Liver (tissue), 9 donors: Measurements from ENCODE around the gene MYO3B. TPM values are rescaled to one million over a fixed set of nuclear protein-coding genes. Genes with fewer than 3 reads are reported as not detected.

Source experiments
- DNase-seq: peaks from one replicate; pipeline ENCODE4 v3.0.0-alpha.2; 2017; ENCODE audit warnings: low spot score
- H3K27ac ChIP-seq, 2 donors: one replicate each; pipeline ENCODE4 v1.7.0; 2013; ENCODE audit warnings: inconsistent platforms in 2 of 2, low read length in 2 of 2, control low read depth in 1 of 2, low read depth in 1 of 2, mild to moderate bottlenecking in 1 of 2
- H3K27me3 ChIP-seq, 4 donors: one replicate each; pipeline versions ENCODE4 v1.6.1 to v1.7.0; 2013; ENCODE audit warnings: low read length in 3 of 4, inconsistent platforms in 1 of 4, mild to moderate bottlenecking in 1 of 4, moderate library complexity in 1 of 4; ENCODE audit not compliant: control insufficient read depth in 4 of 4, insufficient read depth in 4 of 4
- H3K36me3 ChIP-seq, 4 donors: one replicate each; pipeline versions ENCODE4 v1.6.1 to v1.7.0; 2013; ENCODE audit warnings: low read length in 3 of 4, mild to moderate bottlenecking in 3 of 4, low read depth in 1 of 4, moderate library complexity in 1 of 4; ENCODE audit not compliant: control insufficient read depth in 4 of 4, insufficient read depth in 3 of 4
- H3K4me1 ChIP-seq, 4 donors: one replicate each; pipeline versions ENCODE4 v1.6.1 to v1.7.0; 2013; ENCODE audit warnings: low read length in 3 of 4, mild to moderate bottlenecking in 3 of 4, moderate library complexity in 1 of 4; ENCODE audit not compliant: control insufficient read depth in 4 of 4, insufficient read depth in 4 of 4
- H3K4me3 ChIP-seq, 3 donors: one replicate each; pipeline versions ENCODE4 v1.6.1 to v1.7.0; 2013; ENCODE audit warnings: low read length in 3 of 3, control low read depth in 1 of 3, low read depth in 1 of 3, mild to moderate bottlenecking in 1 of 3
- H3K9ac ChIP-seq, 2 donors: one replicate each; pipeline ENCODE4 v1.7.0; 2013; ENCODE audit warnings: low read length in 2 of 2, mild to moderate bottlenecking in 2 of 2, moderate library complexity in 2 of 2, control low read depth in 1 of 2, low read depth in 1 of 2
- H3K9me3 ChIP-seq, 4 donors: one replicate each; pipeline versions ENCODE4 v1.6.1 to v1.7.0; 2013; ENCODE audit warnings: low read length in 3 of 4; ENCODE audit not compliant: control insufficient read depth in 4 of 4
- EGR1 ChIP-seq, 2 donors: IDR thresholded peaks; 2 replicates each; pipeline ENCODE4 v1.6.1; 2016 to 2018; ENCODE audit warnings: antibody characterized with exemption in 2 of 2, low read depth in 2 of 2
- FOXA1 ChIP-seq: IDR thresholded peaks from 2 replicates; pipeline ENCODE4 v1.6.1; 2016; ENCODE audit warnings: antibody characterized with exemption
- FOXA2 ChIP-seq: IDR thresholded peaks from 2 replicates; pipeline ENCODE4 v1.6.1; 2016; ENCODE audit warnings: antibody characterized with exemption
- HNF4A ChIP-seq, 2 donors: conservative IDR thresholded peaks; 2 replicates each; pipeline ENCODE4 v1.6.1; 2016; ENCODE audit warnings: antibody characterized with exemption in 2 of 2, mild to moderate bottlenecking in 2 of 2
- HNF4G ChIP-seq: IDR thresholded peaks from 2 replicates; pipeline ENCODE4 v1.6.1; 2016; ENCODE audit warnings: antibody characterized with exemption
- JUND ChIP-seq, 2 donors: IDR thresholded peaks; 2 replicates each; pipeline ENCODE4 v1.6.1; 2016; ENCODE audit warnings: antibody characterized with exemption in 2 of 2
- NR2F2 ChIP-seq: IDR thresholded peaks from 2 replicates; pipeline ENCODE4 v1.6.1; 2016; ENCODE audit warnings: antibody characterized with exemption
- RAD21 ChIP-seq, 2 donors: IDR thresholded peaks; 2 replicates each; pipeline ENCODE4 v1.6.1; 2016; ENCODE audit warnings: antibody characterized with exemption in 2 of 2, mild to moderate bottlenecking in 2 of 2
- SP1 ChIP-seq: IDR thresholded peaks from 2 replicates; pipeline ENCODE4 v1.6.1; 2018; ENCODE audit warnings: antibody characterized with exemption, mild to moderate bottlenecking
- TAF1 ChIP-seq: conservative IDR thresholded peaks from 2 replicates; pipeline ENCODE4 v1.6.1; 2016; ENCODE audit warnings: antibody characterized with exemption, mild to moderate bottlenecking
- YY1 ChIP-seq: IDR thresholded peaks from 2 replicates; pipeline ENCODE4 v1.6.1; 2016; ENCODE audit warnings: antibody characterized with exemption, mild to moderate bottlenecking
- WGBS: extraction: QIAGEN DNeasy Blood & Tissue Kit; methylation state at CpG from one replicate; pipeline ENCODE4 v1.1.7; 2013; 5-methylcytosine and 5-hydroxymethylcytosine counted together
- polyA plus RNA-seq, 2 donors: library from polyadenylated mRNA; stranded (reverse) in 1 of 2; unstranded in 1 of 2; fragments of 200-250 nt in 1 of 2; fragments of >200 nt in 1 of 2; fragmentation: Nextera tagmentation in 1 of 2; extraction: Ambion mirVana in 1 of 2; gene quantifications; one replicate each; pipeline versions ENCODE4 v1.2.1 to v1.2.3, GENCODE V29; 2013 to 2015
- total RNA-seq, 2 donors: library from RNA; depleted of rRNA; stranded (reverse); fragments of >200 nt; gene quantifications; one replicate each; pipeline ENCODE4 v1.2.3, GENCODE V29; 2014
- TF ChIP-seq, protein P1 (sequence below): IDR thresholded peaks from 2 replicates; pipeline ENCODE4 v1.6.1; 2016; ENCODE audit warnings: antibody characterized with exemption
- TF ChIP-seq, protein P2 (sequence below): IDR thresholded peaks from 2 replicates; pipeline ENCODE4 v1.6.1; 2016; ENCODE audit warnings: antibody characterized with exemption, mild to moderate bottlenecking
- TF ChIP-seq, protein P3 (sequence below): fragments of 150-350 bp; IDR thresholded peaks from 2 replicates; pipeline ENCODE4 v1.5.1; 2017; ENCODE audit warnings: improper control_type of control experiment, low read depth, low read length; ENCODE audit not compliant: missing input control
- TF ChIP-seq, protein P4 (sequence below): IDR thresholded peaks from 2 replicates; pipeline ENCODE4 v1.6.1; 2016; ENCODE audit warnings: antibody characterized with exemption
- donor health status: healthy.
- donor health status: healthy.
- donor health status: healthy.
- donor health status: healthy.
- donor health status: healthy.

MYO3B gene
- total and polyA plus RNA-seq, 4 donors, result under 0.01 to 0.05 TPM; not detected in 2

DNA sequence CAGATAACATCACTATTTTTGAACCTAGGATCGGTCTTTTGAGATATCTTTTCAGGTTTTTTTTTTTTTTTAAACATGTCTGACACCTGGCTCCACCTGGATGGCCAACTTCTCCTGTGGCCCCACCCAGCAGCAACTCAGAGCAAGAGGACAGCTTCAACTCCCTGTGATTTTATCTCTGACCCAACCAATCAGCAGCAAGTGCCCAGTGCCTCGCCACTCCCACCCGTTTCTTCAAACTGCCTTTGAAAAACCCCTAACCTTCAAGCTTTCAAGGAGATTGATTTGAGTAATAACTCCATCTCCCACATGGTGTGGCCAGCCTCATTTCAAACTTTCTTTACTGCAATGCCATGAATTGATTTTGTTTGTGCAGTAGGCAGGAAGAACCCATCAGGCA is 19.0 kb downstream of the MYO3B start:
- TF ChIP-seq, protein P1, sequence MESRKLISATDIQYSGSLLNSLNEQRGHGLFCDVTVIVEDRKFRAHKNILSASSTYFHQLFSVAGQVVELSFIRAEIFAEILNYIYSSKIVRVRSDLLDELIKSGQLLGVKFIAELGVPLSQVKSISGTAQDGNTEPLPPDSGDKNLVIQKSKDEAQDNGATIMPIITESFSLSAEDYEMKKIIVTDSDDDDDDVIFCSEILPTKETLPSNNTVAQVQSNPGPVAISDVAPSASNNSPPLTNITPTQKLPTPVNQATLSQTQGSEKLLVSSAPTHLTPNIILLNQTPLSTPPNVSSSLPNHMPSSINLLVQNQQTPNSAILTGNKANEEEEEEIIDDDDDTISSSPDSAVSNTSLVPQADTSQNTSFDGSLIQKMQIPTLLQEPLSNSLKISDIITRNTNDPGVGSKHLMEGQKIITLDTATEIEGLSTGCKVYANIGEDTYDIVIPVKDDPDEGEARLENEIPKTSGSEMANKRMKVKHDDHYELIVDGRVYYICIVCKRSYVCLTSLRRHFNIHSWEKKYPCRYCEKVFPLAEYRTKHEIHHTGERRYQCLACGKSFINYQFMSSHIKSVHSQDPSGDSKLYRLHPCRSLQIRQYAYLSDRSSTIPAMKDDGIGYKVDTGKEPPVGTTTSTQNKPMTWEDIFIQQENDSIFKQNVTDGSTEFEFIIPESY, result no peak
- TF ChIP-seq, protein P2, sequence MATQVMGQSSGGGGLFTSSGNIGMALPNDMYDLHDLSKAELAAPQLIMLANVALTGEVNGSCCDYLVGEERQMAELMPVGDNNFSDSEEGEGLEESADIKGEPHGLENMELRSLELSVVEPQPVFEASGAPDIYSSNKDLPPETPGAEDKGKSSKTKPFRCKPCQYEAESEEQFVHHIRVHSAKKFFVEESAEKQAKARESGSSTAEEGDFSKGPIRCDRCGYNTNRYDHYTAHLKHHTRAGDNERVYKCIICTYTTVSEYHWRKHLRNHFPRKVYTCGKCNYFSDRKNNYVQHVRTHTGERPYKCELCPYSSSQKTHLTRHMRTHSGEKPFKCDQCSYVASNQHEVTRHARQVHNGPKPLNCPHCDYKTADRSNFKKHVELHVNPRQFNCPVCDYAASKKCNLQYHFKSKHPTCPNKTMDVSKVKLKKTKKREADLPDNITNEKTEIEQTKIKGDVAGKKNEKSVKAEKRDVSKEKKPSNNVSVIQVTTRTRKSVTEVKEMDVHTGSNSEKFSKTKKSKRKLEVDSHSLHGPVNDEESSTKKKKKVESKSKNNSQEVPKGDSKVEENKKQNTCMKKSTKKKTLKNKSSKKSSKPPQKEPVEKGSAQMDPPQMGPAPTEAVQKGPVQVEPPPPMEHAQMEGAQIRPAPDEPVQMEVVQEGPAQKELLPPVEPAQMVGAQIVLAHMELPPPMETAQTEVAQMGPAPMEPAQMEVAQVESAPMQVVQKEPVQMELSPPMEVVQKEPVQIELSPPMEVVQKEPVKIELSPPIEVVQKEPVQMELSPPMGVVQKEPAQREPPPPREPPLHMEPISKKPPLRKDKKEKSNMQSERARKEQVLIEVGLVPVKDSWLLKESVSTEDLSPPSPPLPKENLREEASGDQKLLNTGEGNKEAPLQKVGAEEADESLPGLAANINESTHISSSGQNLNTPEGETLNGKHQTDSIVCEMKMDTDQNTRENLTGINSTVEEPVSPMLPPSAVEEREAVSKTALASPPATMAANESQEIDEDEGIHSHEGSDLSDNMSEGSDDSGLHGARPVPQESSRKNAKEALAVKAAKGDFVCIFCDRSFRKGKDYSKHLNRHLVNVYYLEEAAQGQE, result no peak
- no peak for TF ChIP-seq RAD21 (IDR thresholded peaks at IDR 0.05)
- TF ChIP-seq, protein P3, sequence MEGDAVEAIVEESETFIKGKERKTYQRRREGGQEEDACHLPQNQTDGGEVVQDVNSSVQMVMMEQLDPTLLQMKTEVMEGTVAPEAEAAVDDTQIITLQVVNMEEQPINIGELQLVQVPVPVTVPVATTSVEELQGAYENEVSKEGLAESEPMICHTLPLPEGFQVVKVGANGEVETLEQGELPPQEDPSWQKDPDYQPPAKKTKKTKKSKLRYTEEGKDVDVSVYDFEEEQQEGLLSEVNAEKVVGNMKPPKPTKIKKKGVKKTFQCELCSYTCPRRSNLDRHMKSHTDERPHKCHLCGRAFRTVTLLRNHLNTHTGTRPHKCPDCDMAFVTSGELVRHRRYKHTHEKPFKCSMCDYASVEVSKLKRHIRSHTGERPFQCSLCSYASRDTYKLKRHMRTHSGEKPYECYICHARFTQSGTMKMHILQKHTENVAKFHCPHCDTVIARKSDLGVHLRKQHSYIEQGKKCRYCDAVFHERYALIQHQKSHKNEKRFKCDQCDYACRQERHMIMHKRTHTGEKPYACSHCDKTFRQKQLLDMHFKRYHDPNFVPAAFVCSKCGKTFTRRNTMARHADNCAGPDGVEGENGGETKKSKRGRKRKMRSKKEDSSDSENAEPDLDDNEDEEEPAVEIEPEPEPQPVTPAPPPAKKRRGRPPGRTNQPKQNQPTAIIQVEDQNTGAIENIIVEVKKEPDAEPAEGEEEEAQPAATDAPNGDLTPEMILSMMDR, result no peak
- TF ChIP-seq FOXA1, result no peak
- TF ChIP-seq FOXA2, result no peak
- no peak for TF ChIP-seq TAF1
- TF ChIP-seq, protein P4, sequence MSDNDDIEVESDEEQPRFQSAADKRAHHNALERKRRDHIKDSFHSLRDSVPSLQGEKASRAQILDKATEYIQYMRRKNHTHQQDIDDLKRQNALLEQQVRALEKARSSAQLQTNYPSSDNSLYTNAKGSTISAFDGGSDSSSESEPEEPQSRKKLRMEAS, result no peak
- TF ChIP-seq SP1, result no peak
- no peak for TF ChIP-seq JUND (IDR thresholded peaks at IDR 0.05)
- Histone ChIP-seq H3K9ac (no peak overlapping the region), H3K4me3 (no peak overlapping the region), H3K4me1 (no peaks in the 10 kb centered on the region), H3K36me3 (no peaks in the 10 kb centered on the region), H3K27me3 (peaks cover 0 to 4% (median 0%) of the 10 kb centered on the region in 4 donors), H3K27ac (no peak overlapping the region), H3K9me3 (no peaks in the 10 kb centered on the region)
- WGBS, result 77% methylated on average over 3 of the region's 3 CpGs
- no peak for DNase-seq

DNA sequence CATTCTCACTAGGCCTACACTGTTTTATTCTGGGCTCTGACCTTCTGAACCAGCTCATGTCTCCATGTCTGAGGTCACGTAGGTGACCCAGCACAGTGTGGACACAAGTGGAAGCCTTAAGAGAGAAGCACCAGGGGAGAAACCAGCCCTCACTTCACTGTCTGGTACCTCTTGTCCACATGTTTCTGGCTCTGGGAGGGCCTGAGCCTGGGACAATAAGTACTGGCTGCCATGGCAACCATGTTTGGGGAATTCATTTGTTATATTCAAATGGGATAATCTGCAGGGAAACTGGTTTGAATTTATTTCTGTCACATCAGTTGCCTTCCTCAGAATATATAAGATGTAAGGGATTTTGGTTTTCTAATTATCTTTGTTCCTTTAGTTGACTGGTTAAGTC is 23.3 kb downstream of the MYO3B start:
- no peaks in the 10 kb centered on the region for H3K9me3 ChIP-seq
- no peak overlapping the region for H3K4me3 ChIP-seq
- no peaks in the 10 kb centered on the region for H3K4me1 ChIP-seq
- DNase-seq, result no peak
- no peaks in the 10 kb centered on the region for H3K27me3 ChIP-seq
- no peak overlapping the region for H3K9ac ChIP-seq
- 96% methylated on average over 1 of the region's 1 CpG for WGBS
- H3K27ac ChIP-seq, result no peak overlapping the region
- TF ChIP-seq FOXA2 (no peak), YY1 (no peak), NR2F2 (no peak), FOXA1 (no peak), EGR1 (IDR thresholded peaks at IDR 0.05; ENCODE audit: low read depth in 2 of 2) (no peak), HNF4A (conservative IDR thresholded peaks at IDR 0.05) (no peak), HNF4G (no peak)
- TF ChIP-seq, protein P2, result no peak
- TF ChIP-seq, protein P4, result no peak
- TF ChIP-seq, protein P1, result no peak
- TF ChIP-seq, protein P3, result no peak
- no peaks in the 10 kb centered on the region for H3K36me3 ChIP-seq
